ENCODE measurements around the gene P2RX5. TPM values are rescaled to one million over a fixed set of nuclear protein-coding genes. Genes with fewer than 3 reads are reported as not detected.

P2RX5 gene
- total RNA-seq, 1 donor from 2014 or later = 0.13 TPM

DNA sequence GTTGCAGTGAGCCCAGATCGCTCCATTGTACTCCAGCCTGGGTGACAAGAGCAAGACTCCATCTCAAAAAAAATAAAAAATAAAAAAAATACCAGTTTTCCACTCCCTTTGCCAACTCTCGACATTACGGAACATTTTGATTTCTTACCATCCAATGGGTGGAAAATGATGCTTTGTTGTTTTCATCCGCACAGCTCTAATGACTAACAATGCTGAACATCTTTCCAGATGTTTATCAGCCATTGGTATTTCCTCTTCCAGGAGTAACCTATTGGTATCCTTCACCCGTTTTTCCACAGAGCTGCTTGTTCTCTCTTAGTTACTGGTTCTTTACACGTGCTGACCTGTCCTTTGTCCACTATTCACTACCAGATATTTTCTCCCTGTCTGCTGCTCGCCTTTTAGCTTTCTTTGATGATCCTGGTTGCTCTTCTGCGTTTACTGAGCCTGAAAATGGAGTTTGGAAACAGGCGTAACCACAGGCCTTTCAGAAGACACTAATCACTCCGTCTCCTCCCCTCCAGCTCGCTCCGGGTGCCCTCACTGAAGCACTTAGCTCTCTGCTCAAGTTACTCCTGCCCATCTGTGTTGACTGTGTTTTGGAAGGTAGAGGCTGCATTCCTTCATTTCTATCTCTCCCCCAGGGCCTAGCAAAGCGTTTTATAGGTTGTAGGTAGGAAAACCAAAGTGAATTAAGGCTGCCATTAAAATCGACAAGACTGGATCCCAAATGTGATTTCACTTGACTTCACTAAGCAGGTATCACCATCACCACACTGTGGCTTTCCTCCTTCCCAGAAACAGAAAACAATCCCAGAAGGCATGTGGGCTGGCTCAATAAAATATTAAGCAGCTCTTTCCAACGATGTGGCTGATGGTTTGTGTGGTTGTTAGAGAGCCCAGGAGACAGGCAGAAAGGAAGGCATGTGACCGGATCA, 68.9 kb downstream of the P2RX5 start:
- no peak for DNase-seq (ENCODE audit: low read depth, low spot score)

Other genes starting within 250 kb of the P2RX5 start
- 0.07 TPM in 1 of 2 replicates, not detected in the other for gene SPATA22, start 224.3 kb downstream of the P2RX5 start, total RNA-seq
- not detected in 2 replicates for gene ASPA, start 220.2 kb downstream of the P2RX5 start, total RNA-seq
- not detected in 2 replicates for gene TRPV3, start 138.3 kb downstream of the P2RX5 start, total RNA-seq
- gene TRPV1, start 86.7 kb downstream of the P2RX5 start, total RNA-seq = 0.33 and 0.78 TPM in 2 replicates
- 19.5 and 21.8 TPM in 2 replicates for gene SHPK, start 59.9 kb downstream of the P2RX5 start, total RNA-seq
- gene CTNS, start 59.4 kb downstream of the P2RX5 start, total RNA-seq = 13.1 and 17.7 TPM in 2 replicates
- gene TAX1BP3, start 27.6 kb downstream of the P2RX5 start, total RNA-seq = 166 and 230 TPM in 2 replicates
- 17.6 and 23.2 TPM in 2 replicates for gene EMC6, start 27.3 kb downstream of the P2RX5 start, total RNA-seq
- 8.9 and 14.9 TPM in 2 replicates for gene HASPIN, start 27.7 kb upstream of the P2RX5 start, total RNA-seq
- gene ITGAE, start 105.0 kb upstream of the P2RX5 start, total RNA-seq = 19.2 and 23.5 TPM in 2 replicates
- 19.9 and 27.6 TPM in 2 replicates for gene NCBP3, start 150.1 kb upstream of the P2RX5 start, total RNA-seq
- 3.4 and 3.8 TPM in 2 replicates for gene CAMKK1, start 196.9 kb upstream of the P2RX5 start, total RNA-seq
- gene P2RX1, start 220.3 kb upstream of the P2RX5 start, total RNA-seq = 0.11 TPM in 1 of 2 replicates, not detected in the other

Measured in pulmonary artery endothelial cell (primary cell).